ENCODE data around the gene LRRC9. TPM values are rescaled to one million over a fixed set of nuclear protein-coding genes. Genes with fewer than 3 reads are reported as not detected.

The LRRC9 gene
- total RNA-seq, 2 experiments from 2014 or later: not detected

DNA sequence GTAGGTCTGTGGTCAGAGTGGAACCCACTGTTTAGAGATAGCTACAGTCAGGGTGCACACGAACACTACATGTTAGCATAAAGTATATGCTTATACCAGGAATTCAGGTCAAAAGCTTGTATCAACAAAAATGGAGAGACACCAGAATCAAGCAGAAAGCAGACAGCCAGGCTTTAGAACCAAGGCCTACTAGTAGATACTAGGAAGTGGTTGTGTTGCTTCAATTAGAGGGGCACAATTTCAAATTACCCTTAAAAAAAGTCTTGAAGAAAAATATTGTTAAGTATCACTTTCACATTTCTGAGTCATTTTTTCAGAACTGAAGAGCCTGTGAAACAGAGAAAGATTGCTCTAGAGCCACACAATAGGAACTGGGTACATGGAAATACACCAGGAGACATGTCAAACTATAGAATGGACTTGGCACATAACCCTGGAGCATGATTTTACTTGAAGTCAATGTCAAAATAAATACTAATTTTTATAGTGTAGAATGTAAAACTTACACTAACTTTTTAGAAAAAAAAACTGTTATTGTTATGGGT, 41.6 kb downstream of the LRRC9 start:
- no peak overlapping the region for H3K4me3 Mint-ChIP-seq
- CTCF ChIA-PET: interaction anchor here (0.6 to 9.3 kb wide), 5 partner anchors 9 to 275 kb away, joined by 3 to 156 read pairs (median 4); no protein-coding TSS in a partner anchor
- no peak for DNase-seq
- H3K9me3 Mint-ChIP-seq: peaks cover 3% of the 10 kb centered on the region
- intact Hi-C loops (cut with micrococcal nuclease): no loop called here
- H3K4me1 Mint-ChIP-seq (ENCODE audit: low read depth): peaks cover 12% of the 10 kb centered on the region
- peaks cover 1% of the 10 kb centered on the region for H3K36me3 Mint-ChIP-seq (ENCODE audit: low read depth)
- peaks cover 8% of the 10 kb centered on the region for H3K27me3 Mint-ChIP-seq (ENCODE audit: low read depth)
- no peak overlapping the region for H3K27ac Mint-ChIP-seq

DNA sequence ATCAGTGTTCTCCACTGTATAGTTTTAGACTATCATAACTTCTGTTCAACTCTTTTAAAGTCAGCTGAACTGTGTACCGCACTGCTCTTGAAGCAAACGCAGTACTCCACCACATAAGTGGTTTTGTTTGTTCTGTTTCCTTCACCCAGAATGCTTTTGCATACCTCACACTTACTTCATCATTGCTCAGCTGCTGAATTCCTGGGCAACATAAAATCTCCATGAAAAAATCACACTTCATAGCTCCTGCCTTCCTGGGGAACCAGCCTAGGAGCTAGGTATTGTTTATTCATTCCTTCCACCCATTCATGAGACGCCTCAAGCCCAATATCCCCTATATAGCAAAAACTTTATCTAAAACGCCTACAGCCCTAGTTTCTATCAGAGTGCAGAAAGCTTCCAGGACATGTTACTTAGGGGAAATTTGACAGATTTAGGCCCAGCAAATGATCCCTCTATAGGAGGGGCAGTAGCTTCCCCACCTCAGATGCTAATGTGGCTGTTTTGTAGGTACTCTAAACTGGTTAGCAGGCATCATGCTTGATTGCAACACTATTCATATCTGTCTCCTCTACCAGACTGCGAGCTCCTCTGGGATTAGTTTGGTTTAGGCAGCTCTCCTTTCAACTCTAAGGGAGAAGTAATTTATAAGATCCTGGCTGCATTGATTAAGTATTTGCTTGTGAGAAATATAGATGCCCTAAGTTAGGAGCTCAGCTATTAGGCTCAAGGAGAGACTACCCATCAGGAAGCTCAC, 44.5 kb downstream of the LRRC9 start:
- no peak for DNase-seq

DNA sequence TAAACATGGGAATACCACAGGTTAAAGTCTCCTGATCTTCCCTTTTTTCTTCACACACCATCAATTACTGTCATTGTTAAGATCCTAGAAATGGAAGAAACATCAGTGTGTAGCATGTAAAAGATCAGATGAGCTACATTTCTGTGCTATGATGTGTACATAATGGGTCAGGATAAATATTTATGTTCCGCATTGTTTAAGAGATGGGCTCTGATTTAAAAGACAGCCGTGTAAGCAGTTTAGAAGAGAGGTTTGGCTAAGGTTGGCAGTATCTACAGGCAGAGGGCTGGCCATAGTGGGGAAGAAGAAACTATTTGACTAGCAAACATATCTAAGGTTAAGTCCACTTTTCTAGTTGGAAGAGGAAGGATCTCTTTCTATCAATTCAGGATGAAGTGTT, 49.4 kb downstream of the LRRC9 start:
- Mint-ChIP-seq H3K9me3 (no peaks in the 10 kb centered on the region), H3K27ac (no peak overlapping the region), H3K4me1 (ENCODE audit: low read depth) (peaks cover 11% of the 10 kb centered on the region), H3K36me3 (ENCODE audit: low read depth) (no peaks in the 10 kb centered on the region), H3K27me3 (ENCODE audit: low read depth) (peaks cover 4% of the 10 kb centered on the region), H3K4me3 (no peak overlapping the region)
- CTCF ChIA-PET: no interaction called here
- no peak for DNase-seq
- intact Hi-C loops (cut with micrococcal nuclease): loop anchor here (5.0 kb wide), 1 partner anchor 593 kb away; no protein-coding TSS in a partner anchor

More for the DNA sequence above, 44.5 kb downstream of the LRRC9 start:
- Mint-ChIP-seq H3K27me3 (ENCODE audit: low read depth) (no peaks in the 10 kb centered on the region), H3K36me3 (ENCODE audit: low read depth) (peaks cover 1% of the 10 kb centered on the region), H3K9me3 (no peaks in the 10 kb centered on the region), H3K4me1 (ENCODE audit: low read depth) (peaks cover 12% of the 10 kb centered on the region), H3K4me3 (peak overlapping the region; percentile 71), H3K27ac (peak overlapping the region; percentile 5)
- CTCF ChIA-PET: interaction anchor here (0.5 to 9.3 kb wide), 30 partner anchors 11 to 518 kb away, joined by 3 to 156 read pairs (median 4); partner anchors contain the start of genes DHRS7 and RTN1
- intact Hi-C loops (cut with micrococcal nuclease): loop anchor here (1.0 to 5.0 kb wide), 10 partner anchors 38 to 598 kb away; partner anchors contain the start of genes DHRS7, PCNX4 and PPM1A

DNA sequence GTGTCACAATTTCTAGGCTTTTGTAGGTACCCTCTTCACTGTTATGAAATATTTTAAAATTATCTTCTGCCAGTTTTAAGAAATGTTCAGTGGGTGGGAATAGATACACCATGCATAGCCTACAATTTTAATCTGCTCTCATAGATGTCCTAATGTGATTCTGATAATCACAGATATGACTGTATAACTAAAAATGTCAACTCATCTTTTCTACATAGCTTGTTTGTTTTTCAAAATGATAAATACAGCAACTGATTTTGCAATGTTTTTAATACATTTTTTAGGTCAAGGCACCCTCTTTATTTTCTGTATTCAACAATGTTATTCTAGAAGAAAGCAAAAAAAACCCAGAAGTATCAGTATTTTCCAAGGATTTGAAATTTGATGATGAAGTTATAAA, 61.6 kb downstream of the LRRC9 start:
- no peak overlapping the region for H3K4me3 Mint-ChIP-seq
- no peaks in the 10 kb centered on the region for H3K27me3 Mint-ChIP-seq (ENCODE audit: low read depth)
- H3K36me3 Mint-ChIP-seq (ENCODE audit: low read depth): no peaks in the 10 kb centered on the region
- CTCF ChIA-PET: interaction anchor here (1.2 kb wide), 1 partner anchor 16 kb away, joined by 4 read pairs; no protein-coding TSS in a partner anchor
- H3K9me3 Mint-ChIP-seq: no peaks in the 10 kb centered on the region
- intact Hi-C loops (cut with micrococcal nuclease): no loop called here
- H3K4me1 Mint-ChIP-seq (ENCODE audit: low read depth): no peaks in the 10 kb centered on the region
- no peak overlapping the region for H3K27ac Mint-ChIP-seq
- DNase-seq: no peak

DNA sequence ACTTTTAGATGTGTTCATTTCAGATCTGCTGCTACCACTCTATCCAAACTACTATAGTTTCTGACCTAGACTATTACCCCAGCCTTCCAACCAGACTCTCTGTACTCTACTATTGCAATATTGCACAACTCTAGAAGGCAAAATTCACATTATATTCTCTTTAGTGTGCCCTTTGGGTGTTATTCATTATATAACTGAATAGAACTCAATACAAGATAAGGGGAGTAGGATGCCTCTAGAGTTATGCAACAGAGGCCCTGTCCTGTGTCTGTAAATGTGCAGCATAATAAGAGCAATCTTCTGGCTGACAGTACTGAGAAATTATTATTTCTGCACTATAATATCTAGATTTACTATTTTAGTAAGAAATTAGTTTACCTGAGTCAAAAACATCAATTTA, 63.1 kb downstream of the LRRC9 start:
- CTCF ChIA-PET: interaction anchor here (0.6 kb wide), 1 partner anchor 490 kb away, joined by 3 read pairs; no protein-coding TSS in a partner anchor
- no peaks in the 10 kb centered on the region for H3K4me1 Mint-ChIP-seq (ENCODE audit: low read depth)
- no peak for DNase-seq
- no peaks in the 10 kb centered on the region for H3K27me3 Mint-ChIP-seq (ENCODE audit: low read depth)
- H3K36me3 Mint-ChIP-seq (ENCODE audit: low read depth): no peaks in the 10 kb centered on the region
- no peaks in the 10 kb centered on the region for H3K9me3 Mint-ChIP-seq
- intact Hi-C loops (cut with micrococcal nuclease): no loop called here
- H3K4me3 Mint-ChIP-seq: no peak overlapping the region
- no peak overlapping the region for H3K27ac Mint-ChIP-seq

DNA sequence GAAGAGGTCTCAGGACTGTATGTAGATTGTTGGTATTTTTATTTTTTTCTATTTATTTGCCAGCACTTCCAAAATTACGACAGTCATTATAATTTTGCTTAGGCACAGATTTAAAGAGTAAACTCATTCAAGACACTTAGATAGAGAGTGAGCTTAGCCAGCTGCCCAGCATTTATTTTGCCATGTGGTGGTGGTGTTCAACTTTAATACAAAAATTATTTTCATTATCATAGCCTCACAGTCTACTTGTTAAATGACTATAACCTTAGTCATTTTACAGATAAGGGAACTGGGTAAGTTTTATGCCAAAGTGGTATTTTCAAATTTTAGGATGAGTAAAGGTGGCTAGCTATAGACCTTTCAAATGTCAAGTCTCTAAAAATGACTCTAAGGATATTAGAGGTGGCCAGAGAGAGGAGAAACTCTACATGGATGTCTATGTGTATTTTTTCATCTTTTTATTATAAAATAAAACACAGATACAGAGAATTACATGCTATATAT, 66.7 kb downstream of the LRRC9 start:
- intact Hi-C loops (cut with micrococcal nuclease): no loop called here

DNA sequence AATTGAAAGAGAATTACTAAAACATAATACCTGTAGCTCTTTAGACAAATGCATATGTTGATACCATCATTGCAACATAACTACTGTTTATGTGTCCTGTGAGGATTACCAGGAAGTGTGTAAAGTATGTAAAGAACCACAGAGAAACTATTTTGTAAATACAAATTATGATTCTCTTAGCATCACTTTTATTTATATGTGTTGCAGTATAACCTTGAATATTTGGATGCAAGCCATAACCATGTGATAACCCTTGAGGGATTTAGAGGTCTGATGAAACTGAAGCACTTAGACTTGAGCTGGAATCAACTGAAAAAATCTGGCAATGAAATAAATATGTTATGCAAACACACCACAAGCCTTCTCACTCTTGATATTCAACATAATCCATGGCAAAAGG, 77.5 kb downstream of the LRRC9 start:
- H3K4me3 Mint-ChIP-seq: no peak overlapping the region
- intact Hi-C loops (cut with micrococcal nuclease): no loop called here
- CTCF ChIA-PET: no interaction called here
- H3K27me3 Mint-ChIP-seq (ENCODE audit: low read depth): no peaks in the 10 kb centered on the region
- DNase-seq: no peak
- H3K36me3 Mint-ChIP-seq (ENCODE audit: low read depth): no peaks in the 10 kb centered on the region
- peaks cover under 1% of the 10 kb centered on the region for H3K9me3 Mint-ChIP-seq
- H3K4me1 Mint-ChIP-seq (ENCODE audit: low read depth): no peaks in the 10 kb centered on the region
- no peak overlapping the region for H3K27ac Mint-ChIP-seq

More for the DNA sequence above, 66.7 kb downstream of the LRRC9 start:
- Mint-ChIP-seq H3K36me3 (ENCODE audit: low read depth) (no peaks in the 10 kb centered on the region), H3K27me3 (ENCODE audit: low read depth) (peaks cover 7% of the 10 kb centered on the region), H3K9me3 (no peaks in the 10 kb centered on the region), H3K4me3 (no peak overlapping the region), H3K4me1 (ENCODE audit: low read depth) (no peaks in the 10 kb centered on the region), H3K27ac (no peak overlapping the region)
- CTCF ChIA-PET: interaction anchor here (0.8 to 3.5 kb wide), 2 partner anchors 13 to 22 kb away, joined by 3 to 17 read pairs; no protein-coding TSS in a partner anchor
- DNase-seq: no peak

DNA sequence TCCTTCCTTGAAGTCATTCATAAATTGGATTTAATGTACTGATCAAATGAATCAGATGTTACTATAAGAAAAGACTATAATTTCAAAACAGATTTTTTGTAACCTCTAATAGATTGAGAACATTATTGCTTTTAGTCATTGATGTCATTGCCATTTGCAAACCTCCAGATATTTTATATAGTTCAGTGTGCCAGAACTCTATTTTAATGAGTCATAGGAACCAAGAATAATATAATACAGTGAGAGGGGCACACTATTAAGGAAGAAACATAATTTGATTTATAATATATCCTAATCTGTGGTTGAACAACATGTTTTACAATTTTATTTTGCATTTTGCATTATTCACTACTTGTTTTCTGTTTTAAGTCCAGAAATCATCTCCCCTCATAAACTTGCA, 78.0 kb downstream of the LRRC9 start:
- Mint-ChIP-seq H3K27me3 (ENCODE audit: low read depth) (no peaks in the 10 kb centered on the region), H3K27ac (no peak overlapping the region), H3K36me3 (ENCODE audit: low read depth) (no peaks in the 10 kb centered on the region), H3K9me3 (no peaks in the 10 kb centered on the region), H3K4me1 (ENCODE audit: low read depth) (no peaks in the 10 kb centered on the region), H3K4me3 (no peak overlapping the region)
- DNase-seq: no peak
- intact Hi-C loops (cut with micrococcal nuclease): no loop called here
- CTCF ChIA-PET: no interaction called here

DNA sequence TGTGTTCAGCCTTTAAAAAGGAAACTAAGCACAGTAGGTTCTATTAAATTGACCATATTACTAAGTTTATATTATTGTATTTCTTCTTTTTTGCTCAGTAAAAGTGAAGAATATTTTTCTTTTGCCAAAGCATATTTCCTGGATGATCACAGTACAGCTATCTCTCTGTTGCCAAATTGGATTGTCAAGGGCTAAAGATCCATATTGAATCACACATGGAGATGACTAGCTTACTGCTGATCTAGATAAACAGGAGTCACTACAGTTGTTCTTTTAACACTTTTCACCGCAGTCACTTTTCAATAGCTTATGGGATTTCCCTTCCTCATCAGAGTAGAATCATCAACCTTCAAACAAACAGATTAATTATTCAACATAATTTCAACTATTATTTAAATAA, 78.6 kb downstream of the LRRC9 start:
- intact Hi-C loops (cut with micrococcal nuclease): no loop called here
- Mint-ChIP-seq H3K4me1 (ENCODE audit: low read depth) (no peaks in the 10 kb centered on the region), H3K36me3 (ENCODE audit: low read depth) (no peaks in the 10 kb centered on the region), H3K4me3 (no peak overlapping the region), H3K27ac (no peak overlapping the region), H3K27me3 (ENCODE audit: low read depth) (no peaks in the 10 kb centered on the region), H3K9me3 (no peaks in the 10 kb centered on the region)
- no peak for DNase-seq
- CTCF ChIA-PET: interaction anchor here (0.6 kb wide), 1 partner anchor 63 kb away, joined by 5 read pairs; no protein-coding TSS in a partner anchor

DNA sequence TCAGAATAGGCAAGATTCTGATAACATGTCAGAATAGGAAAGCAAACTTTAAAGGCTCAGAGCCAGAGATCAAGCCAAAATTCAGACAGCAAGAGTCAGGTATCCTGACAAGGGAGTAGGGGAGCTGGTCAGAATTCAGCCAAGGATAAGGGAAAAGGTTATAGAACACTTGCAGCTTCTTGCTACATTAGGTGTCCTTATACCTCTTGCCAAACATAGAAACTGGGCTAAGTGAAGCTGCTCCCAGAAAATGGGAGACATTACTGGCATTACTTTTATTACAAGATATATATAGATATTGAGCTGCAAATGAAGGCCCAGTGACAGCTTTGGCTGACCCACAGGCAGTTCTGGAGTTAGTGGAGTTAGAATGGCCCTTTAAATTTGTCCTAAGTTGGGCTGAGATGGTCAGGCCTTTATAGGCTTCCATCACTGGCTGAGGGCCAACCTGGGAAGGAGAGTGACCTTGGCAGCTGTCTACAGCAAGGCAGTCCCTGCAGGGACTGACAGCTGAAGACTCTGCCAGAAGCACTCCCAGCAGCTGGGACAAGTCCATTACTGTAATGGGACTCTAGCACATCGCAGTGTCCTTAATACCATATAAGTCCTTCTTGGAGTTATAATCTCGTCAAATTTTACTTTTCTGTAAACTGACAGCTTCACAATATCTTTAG, 83.0 kb downstream of the LRRC9 start:
- CTCF ChIA-PET: interaction anchor here (1.1 kb wide), 1 partner anchor 182 kb away, joined by 4 read pairs; no protein-coding TSS in a partner anchor
- H3K9me3 Mint-ChIP-seq: no peaks in the 10 kb centered on the region

DNA sequence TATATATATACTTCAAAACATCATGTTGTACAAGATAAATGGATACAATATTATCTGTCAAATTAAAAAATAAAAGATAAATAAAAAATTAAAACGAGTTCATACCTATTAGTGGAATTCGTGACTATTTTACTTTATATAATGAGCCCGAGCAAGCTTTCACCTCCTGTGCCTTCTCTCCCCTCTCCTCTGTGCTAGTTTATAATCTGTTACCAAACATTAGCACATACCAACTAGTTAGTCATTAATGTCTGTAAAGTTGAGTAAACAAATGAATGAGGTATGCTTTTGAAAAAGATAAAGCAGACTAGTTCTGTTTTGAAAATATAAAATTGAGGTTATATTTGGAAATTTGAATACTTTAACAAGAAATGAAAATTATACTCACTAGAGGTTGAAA, 84.0 kb downstream of the LRRC9 start:
- Mint-ChIP-seq H3K27ac (no peak overlapping the region), H3K9me3 (no peaks in the 10 kb centered on the region), H3K4me3 (no peak overlapping the region), H3K36me3 (ENCODE audit: low read depth) (no peaks in the 10 kb centered on the region), H3K4me1 (ENCODE audit: low read depth) (no peaks in the 10 kb centered on the region), H3K27me3 (ENCODE audit: low read depth) (peaks cover 3% of the 10 kb centered on the region)
- intact Hi-C loops (cut with micrococcal nuclease): no loop called here
- DNase-seq: no peak
- CTCF ChIA-PET: interaction anchor here (0.6 kb wide), 1 partner anchor 60 kb away, joined by 3 read pairs; no protein-coding TSS in a partner anchor

More for the DNA sequence above, 83.0 kb downstream of the LRRC9 start:
- H3K27me3 Mint-ChIP-seq (ENCODE audit: low read depth): peaks cover 3% of the 10 kb centered on the region
- H3K36me3 Mint-ChIP-seq (ENCODE audit: low read depth): no peaks in the 10 kb centered on the region
- no peak overlapping the region for H3K4me3 Mint-ChIP-seq
- no peaks in the 10 kb centered on the region for H3K4me1 Mint-ChIP-seq (ENCODE audit: low read depth)
- no peak for DNase-seq
- no peak overlapping the region for H3K27ac Mint-ChIP-seq
- intact Hi-C loops (cut with micrococcal nuclease): no loop called here

DNA sequence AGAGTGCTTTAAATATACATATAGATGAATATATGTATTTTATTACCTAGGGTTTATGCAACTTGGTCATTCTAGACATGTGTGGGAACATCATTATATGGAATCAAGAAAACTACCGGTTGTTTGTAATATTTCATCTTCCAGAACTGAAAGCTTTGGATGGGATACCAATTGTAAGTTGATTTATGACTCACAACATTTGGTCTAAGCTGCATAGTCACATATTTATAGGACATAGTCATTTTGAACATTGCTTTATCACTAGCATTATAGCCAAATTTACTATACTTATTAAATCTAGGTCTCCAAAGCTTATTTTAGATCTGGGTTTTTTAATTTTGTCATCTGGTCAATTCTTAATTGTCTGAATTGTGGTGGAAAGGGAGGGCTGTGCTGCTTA, 88.1 kb downstream of the LRRC9 start:
- Mint-ChIP-seq H3K36me3 (ENCODE audit: low read depth) (no peaks in the 10 kb centered on the region), H3K27ac (no peak overlapping the region), H3K4me3 (no peak overlapping the region), H3K9me3 (peaks cover 7% of the 10 kb centered on the region), H3K27me3 (ENCODE audit: low read depth) (peaks cover 10% of the 10 kb centered on the region), H3K4me1 (ENCODE audit: low read depth) (no peaks in the 10 kb centered on the region)
- CTCF ChIA-PET: no interaction called here
- intact Hi-C loops (cut with micrococcal nuclease): no loop called here
- DNase-seq: no peak
